Glomerular visceral epithelial cell (primary cell): ENCODE data around the gene EZH1.

Experiments
- DNase-seq: peaks from one replicate; pipeline ENCODE4 v3.0.0-alpha.2; 2016; ENCODE audit errors: extremely low spot score

Gene EZH1

GRCh38 chr17:42709561-42709960, 35.3 kb downstream of the EZH1 start:
- DNase-seq, result no peak

- no peak for DNase-seq
These were observed 36.3 kb downstream of the EZH1 start for GRCh38 chr17:42708588-42708987.

DNA sequence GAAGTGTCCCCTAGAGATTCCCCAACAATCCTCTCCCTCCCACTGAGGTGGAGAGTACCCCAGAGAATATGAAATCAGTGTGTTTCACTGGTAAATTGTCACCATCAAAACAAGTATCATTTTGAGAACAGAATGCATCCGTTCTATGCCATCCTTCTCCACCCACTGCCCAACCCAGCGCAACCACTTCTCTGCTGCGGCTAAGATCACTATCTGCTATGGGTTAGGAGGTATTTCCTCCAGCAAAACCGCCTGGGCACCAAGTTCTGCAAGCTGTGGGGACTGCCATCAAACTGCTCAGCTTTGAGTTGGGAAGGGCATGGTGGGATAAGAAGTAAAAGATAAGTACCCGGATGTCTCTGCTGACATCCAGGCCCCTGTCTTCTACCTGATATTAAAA, 38.1 kb downstream of the EZH1 start:
- no peak for DNase-seq

- DNase-seq, result no peak
These were observed 39.9 kb downstream of the EZH1 start for GRCh38 chr17:42704837-42705494.

DNA sequence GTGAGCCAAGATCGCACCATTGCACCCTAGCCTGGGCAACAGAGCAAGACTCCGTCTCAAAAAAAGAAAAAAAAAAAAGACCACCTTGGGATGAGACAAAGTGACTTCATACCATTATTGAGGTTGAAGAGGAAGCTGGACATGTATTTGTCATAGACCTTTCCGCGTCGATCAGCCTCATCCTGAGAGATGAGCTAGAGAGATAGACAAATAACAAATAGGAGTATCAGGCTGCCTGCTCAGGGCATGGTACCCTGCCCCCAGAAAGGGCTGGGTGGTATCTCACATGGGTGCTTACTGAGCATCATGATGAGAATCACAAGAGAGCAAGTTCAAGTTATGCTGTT, 40.4 kb downstream of the EZH1 start:
- no peak for DNase-seq

GRCh38 chr17:42702446-42702845, 42.4 kb downstream of the EZH1 start:
- no peak for DNase-seq

DNA sequence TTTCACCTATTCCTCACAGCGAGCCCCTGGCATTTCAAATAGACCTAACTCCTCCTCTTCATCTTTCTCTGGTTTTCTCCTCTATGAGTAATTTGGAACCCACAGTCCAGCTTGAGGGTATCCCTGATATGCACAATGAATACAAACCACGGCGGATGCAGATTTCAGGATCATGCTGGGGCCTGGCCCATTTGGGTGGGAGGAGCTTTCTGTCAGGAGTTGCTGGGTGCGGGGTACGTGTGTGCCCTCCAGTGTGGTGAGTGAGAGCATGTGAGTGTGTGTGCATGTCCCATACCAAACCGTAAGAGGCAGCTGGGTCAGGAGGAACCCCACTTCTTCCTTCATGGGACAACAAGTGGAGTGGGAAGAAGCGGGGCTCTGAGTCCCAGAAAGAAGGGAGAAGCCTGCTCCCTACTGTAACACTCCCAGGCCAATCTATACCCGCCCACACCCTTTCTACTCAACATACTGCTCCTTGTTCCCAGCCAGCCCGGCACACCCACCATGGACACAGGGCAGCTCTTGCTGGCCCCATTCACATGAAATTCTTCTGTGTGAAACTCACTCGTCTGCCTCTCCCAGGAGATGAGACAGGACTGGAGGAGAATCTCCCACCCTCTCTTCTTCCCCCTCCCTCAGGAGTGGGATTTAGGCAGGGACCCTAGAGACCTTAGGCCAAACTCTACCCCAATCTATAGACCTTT, 44.1 kb downstream of the EZH1 start:
- DNase-seq, result no peak

GRCh38 chr17:42699415-42699740, 45.5 kb downstream of the EZH1 start:
- DNase-seq, result no peak

- peak; percentile 54 for DNase-seq
These were observed 46.0 kb downstream of the EZH1 start for GRCh38 chr17:42698736-42699414.

DNA sequence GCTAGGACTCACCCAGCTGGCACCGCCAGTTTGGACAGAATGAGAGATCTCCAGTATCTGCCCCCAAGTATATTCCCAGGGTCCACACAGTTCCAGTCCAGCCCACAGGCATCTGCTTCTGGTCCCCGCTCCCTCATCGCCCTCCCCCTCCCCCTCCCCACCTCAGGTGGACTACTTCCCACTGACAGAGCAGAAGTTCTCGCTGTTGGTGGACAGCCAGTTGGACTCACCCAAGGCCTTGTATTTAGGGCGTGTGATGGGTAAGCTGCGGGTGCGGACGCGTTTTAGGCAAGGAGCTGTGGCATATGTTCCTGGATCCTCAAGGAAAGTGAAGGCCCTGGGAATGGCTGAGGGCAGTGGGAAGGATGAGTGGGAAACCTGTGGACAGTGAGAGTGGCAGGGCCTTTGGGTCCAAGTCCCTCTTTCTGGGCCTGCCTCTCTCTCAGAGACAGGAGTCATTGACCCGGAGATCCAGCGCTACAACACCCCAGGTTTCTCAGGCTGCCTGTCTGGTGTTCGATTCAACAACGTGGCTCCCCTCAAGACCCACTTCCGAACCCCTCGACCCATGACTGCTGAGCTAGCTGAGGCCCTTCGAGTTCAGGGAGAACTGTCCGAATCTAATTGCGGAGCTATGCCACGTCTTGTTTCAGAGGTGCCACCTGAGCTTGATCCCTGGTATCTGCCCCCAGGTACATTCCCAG, 47.6 kb downstream of the EZH1 start:
- no peak for DNase-seq

GRCh38 chr17:42695500-42695899, 49.3 kb downstream of the EZH1 start:
- no peak for DNase-seq

DNA sequence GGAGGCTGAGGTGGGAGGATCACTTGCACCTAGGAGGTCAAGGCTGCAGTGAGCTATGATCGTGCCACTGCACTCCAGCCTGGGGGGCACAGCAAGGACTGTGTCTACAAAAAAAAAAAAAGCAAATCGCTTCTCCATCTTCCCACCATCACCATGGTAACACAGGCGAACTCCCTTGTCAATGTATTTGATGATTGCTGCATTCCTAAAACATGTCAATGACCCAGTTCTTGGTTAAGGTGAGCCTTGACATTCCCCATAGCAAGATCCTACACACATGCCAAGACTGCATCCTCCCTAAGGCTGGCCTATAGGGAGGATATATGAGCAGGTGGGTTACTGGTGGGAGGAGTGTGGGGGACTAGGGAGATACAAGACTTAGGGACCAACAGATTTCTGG, 50.3 kb downstream of the EZH1 start:
- no peak for DNase-seq

DNA sequence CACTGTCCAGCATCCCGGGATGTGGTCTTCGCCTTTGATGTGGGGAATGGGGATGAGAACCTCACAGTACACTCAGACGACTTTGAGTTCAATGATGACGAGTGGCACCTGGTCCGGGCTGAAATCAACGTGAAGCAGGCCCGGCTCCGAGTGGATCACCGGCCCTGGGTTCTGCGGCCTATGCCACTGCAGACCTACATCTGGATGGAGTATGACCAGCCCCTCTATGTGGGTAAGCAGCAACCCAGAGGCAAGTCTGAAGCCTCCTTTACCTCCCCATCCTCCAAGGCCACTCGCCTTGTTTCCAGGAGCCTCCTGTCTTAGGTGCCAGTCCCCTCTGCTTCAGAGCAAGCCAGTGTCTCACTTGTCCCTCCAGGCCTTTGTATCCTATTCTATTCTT, 52.4 kb downstream of the EZH1 start:
- no peak for DNase-seq

DNA sequence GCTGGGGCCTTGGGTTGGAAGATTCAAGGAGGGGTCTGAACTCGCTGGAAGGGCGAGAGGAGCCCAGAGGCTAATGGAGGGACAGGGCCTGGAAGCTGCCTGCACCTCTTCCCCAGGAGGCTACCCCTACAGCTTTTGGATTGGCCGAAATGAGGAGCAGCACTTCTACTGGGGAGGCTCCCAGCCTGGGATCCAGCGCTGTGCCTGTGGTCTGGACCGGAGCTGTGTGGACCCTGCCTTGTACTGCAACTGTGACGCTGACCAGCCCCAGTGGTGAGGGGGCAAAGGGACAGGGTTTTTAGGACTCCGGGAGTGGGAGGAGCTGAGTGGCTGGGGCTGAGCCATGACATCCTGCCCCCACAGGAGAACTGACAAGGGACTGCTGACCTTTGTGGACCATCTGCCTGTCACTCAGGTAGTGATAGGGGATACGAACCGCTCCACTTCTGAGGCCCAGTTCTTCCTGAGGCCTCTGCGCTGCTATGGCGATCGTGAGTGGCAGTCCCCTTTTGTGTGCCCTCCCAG, 53.8 kb downstream of the EZH1 start:
- no peak for DNase-seq

DNA sequence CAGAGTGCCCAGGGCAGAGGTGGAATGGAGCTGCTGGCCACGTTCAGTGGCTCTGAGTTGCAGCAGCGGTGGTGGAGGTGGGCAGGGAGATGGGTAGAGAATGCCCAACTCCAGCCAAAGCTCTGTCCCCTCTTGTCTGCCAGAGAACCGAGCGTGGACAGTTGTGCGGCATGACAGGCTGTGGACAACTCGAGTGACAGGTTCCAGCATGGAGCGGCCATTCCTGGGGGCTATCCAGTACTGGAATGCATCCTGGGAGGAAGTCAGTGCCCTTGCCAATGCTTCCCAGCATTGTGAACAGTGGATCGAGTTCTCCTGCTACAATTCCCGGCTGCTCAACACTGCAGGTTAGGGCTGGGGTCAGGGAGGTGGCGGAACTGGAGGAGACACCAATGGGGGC, 54.2 kb downstream of the EZH1 start:
- DNase-seq, result no peak

- no peak for DNase-seq
These were observed 57.0 kb downstream of the EZH1 start for GRCh38 chr17:42687707-42688320.

GRCh38 chr17:42686520-42687128, 58.2 kb downstream of the EZH1 start:
- no peak for DNase-seq

DNA sequence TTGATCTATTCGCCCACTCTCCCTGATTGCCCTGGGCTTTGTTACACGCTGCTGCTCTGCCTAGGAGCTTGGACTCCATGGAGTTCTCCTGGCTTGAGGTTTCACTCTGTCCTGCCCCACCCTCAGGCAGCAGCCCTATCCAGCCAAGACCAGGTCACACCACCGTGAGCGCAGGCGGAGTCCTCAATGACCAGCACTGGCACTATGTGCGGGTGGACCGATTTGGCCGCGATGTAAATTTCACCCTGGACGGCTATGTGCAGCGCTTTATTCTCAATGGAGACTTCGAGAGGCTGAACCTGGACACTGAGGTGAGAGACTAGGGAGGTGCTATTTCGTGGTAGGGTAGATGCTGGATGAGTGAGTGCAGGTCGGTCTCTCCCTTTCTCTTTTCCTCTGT, 59.0 kb downstream of the EZH1 start:
- no peak for DNase-seq

DNA sequence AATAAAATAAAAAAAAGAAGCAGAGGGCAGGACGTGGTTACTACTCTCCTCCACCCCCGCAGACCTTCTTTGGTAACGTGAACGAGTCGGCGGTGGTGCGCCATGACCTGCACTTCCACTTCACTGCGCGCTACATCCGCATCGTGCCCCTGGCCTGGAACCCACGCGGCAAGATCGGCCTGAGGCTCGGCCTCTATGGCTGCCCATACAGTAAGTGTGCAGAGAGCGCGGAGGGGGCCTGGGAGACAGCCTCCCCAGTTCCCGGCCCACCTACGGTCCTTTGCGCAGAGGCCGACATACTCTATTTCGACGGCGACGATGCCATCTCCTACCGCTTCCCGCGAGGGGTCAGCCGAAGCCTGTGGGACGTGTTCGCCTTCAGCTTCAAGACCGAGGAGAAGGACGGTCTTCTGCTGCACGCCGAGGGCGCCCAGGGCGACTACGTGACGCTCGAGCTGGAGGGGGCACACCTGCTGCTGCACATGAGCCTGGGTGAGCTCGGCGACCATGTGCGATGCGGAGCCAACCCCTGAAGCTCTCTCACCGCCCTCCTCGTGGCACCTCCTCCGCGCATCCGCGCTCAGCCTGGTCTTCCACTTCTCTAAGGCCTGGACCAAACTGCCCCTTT, 59.8 kb downstream of the EZH1 start:
- no peak for DNase-seq

- no peak for DNase-seq
These were observed 61.3 kb downstream of the EZH1 start for GRCh38 chr17:42683407-42684034.
